Subcutaneous adipose tissue (tissue), 4 donors: ENCODE measurements around the gene FCHSD2. TPM values are rescaled to one million over a fixed set of nuclear protein-coding genes. Genes with fewer than 3 reads are reported as not detected.

ENCODE experiments used
- total RNA-seq, 4 donors: library from RNA; depleted of rRNA; stranded (reverse); fragments of >200 nt; gene quantifications; one replicate each; pipeline ENCODE4 v1.1.0, GENCODE V29; 2016
- TF ChIP-seq, protein P1 (sequence below): fragments of 450-650 bp; IDR thresholded peaks from one replicate; pipeline ENCODE4 v1.5.1; 2016; ENCODE audit warnings: low read depth, mild to moderate bottlenecking, control low read depth, antibody characterized with exemption, moderate library complexity

Gene FCHSD2
- total RNA-seq, 4 donors from 2014 or later = 26.2 to 34.7 (median 30.0) TPM

DNA sequence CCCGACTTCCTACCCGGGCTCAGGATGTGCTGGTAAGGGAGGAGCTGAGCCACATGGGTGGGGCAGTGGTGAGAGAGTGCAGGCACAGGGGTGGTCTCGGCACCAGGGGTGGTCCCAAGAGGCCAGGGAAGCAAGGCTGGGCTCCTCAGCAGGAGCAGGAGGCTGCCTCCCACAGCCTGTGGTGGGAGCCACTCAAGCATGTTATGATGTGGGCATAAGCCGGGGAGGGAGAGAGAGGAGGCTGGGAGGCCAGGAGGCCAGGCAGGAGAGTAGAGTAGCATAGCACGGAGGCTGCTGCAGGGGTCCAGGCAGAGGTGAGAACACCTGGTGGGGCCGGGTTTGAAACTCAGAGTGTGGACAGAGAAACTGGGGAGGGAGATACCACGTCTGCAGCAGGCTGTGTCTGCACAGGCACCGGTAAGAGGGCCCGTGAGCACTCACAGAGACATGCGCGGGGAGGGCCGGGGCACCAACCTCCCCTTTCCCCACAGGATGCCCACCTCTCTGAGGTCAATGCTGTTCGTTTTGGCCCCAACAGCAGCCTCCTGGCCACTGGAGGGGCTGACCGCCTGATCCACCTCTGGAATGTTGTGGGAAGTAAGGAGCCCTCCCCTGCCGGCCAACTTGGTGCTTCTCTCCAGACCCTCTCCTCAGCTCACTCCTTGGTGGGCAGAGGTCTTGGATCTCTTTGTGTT is 317.2 kb downstream of the FCHSD2 start:
- TF ChIP-seq, protein P1, sequence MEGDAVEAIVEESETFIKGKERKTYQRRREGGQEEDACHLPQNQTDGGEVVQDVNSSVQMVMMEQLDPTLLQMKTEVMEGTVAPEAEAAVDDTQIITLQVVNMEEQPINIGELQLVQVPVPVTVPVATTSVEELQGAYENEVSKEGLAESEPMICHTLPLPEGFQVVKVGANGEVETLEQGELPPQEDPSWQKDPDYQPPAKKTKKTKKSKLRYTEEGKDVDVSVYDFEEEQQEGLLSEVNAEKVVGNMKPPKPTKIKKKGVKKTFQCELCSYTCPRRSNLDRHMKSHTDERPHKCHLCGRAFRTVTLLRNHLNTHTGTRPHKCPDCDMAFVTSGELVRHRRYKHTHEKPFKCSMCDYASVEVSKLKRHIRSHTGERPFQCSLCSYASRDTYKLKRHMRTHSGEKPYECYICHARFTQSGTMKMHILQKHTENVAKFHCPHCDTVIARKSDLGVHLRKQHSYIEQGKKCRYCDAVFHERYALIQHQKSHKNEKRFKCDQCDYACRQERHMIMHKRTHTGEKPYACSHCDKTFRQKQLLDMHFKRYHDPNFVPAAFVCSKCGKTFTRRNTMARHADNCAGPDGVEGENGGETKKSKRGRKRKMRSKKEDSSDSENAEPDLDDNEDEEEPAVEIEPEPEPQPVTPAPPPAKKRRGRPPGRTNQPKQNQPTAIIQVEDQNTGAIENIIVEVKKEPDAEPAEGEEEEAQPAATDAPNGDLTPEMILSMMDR = no peak

DNA sequence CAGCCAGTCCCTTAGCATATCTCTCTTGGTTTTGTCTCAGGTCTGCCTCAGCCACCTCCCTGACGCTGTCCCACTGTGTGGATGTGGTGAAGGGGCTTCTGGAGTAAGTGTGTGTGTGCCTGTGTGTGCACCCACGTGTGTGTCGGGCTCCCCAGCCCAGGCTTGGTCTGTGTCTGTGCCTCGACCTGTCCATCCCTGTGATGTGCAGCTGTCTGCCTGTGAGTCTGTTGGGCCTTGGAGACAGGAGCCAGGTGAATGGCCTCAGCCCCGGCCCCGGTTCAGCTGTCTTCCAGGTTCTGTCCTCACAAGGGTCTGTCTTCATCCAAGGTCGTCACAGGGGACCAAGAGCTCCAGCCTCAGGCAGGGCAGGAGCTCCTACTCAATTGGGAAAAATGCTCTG is 318.1 kb downstream of the FCHSD2 start:
- TF ChIP-seq, protein P1 = no peak

DNA sequence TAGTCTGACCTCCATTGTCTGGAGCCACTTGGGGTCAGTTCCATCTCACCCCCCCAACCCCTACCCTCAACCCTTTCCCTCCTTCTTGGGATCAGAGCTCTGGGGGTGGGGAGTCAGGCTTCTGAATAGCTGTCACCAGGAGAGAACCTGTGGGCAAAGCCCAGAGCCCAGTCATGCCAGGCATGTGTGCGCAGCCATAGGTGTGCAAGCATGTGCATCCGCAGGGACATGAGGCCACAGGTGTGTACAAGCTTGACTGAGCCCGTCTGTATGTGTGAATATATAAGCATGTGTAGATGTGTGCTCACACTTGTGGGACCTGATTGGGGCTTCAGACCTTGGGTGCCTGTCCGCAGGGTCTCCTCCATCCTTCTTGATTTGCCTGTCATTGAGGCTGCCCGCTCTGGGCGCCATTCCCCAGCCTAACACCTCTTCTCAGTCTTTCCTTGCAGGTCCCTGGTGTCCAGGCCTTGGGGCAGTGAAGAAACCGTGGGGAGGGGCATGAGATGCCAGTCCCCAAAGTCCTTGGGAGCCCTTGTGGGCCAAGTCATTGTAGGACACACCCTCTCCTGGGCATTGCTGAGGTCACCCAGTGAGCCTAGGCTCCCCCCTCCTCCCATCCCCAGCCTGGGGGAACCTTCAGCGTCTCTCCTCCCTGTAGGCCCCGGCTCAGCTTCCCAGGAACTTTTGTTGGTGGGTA is 318.9 kb downstream of the FCHSD2 start:
- TF ChIP-seq, protein P1 = no peak

DNA sequence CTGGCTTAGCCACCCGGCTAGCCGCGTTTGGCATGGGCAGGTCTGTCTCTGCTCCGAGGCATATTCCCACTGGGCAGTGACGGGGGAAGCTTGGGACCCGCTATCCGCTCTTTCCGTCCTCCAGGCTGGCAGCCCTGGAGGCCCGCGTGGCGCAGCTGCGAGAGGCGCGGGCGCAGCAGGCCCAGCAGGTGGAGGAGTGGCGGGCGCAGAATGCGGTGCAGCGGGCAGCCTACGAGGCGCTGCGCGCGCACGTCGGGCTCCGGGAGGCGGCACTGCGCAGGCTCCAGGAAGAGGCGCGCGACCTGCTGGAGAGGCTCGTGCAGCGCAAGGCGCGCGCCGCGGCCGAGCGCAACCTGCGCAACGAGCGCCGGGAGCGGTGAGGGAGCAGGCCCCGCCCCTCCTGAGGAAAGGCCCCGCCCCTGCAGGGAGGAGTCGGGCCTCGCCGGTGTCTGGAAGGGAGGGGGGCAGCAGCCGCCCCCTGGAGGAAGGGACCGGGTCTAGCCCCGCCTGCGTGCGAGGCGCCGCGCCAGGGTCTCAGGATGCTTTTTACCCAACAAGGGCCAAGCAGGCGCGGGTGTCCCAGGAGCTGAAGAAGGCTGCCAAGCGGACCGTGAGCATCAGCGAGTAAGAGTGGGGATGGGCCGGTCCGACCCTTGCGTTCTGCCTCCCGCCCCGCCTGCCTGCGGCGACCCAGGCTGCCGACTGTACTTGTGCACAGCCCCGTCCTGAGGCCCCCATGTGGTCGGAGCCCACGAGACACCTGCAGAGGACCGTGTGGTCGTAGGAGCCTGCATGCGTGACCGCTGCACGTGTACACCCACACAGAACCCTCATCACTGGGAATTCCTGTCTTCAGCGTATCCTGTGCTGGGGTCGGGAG is 320.0 kb downstream of the FCHSD2 start:
- TF ChIP-seq, protein P1 = no peak

DNA sequence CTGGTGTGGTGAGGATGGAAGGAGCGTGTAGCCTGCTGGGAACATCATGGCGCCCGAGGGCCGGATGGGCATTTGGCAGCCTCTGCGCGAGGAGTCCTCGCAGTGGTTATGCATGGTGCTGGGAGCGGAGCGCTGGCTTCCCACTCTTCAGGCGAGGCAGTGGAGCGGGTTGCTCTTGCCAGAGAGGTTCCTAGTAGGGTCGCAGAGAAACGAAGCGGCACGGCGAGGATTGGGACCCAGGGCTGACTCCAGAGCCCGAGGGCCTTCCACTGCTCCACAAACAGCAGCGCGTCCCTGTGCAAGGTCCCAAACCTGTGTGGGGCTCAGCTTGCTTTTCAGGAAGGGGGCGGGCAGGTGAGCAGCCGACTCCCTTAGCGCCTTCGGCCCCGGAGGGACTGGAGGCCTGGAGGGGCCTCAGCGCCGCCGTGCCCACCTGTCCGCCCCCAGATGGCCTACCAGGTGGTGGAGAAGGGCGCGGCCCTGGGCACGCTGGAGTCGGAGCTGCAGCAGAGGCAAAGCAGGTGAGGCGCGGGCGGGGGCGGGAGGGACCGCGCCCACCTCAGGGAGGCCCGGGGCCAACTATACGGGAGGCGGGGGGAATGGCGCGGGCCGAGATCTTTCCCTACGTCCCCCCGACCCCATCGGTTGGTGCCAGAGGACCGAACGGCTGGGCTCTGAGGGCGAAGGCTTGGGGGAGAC is 320.7 kb downstream of the FCHSD2 start:
- TF ChIP-seq, protein P1 = no peak

DNA sequence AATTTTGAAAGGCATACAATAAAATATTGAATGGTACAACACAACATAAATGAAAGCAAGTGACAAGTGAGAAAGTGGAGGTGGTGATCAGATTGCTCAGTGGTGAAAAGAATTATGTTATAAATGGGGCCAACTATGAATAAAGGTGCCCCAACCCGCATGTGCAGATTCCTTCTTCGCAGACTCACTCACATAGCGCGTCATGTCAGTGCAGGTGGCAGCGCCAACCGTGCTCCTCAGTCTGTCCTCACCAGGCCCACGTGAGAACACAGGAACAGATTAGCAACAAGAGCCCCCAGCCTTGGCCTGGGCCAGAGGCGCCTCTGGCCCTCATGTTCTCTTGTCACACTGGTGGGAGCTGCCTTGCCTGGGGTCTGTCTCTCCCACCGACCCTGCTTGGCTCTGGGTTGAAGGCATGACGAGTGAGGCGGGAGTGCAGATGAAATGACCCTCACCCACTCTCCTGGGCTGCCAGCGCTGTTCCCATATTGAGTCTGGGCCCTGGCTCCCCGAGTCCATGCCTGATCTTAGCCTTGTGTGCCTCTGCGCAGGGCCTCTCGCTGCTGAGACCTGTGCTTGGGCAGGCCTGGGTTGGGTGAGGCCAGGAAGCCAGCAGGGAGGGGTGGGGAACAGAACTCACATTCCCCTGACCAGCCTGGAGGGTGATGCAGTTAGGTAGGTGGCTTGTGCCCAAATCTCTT is 321.5 kb downstream of the FCHSD2 start:
- TF ChIP-seq, protein P1 = no peak
